PC-3 (cell line): ENCODE results near the gene PCID2.

ENCODE experiments used
- CTCF ChIP-seq: fragments of 300-600 bp; sonication (generic); conservative IDR thresholded peaks from 2 replicates; pipeline ENCODE4 v1.5.1; 2017; ENCODE audit warnings: antibody characterized with exemption, low read depth, mild to moderate bottlenecking, low read length
- EZH2 ChIP-seq: fragments of 300-600 bp; sonication (generic); IDR thresholded peaks from one replicate; pipeline ENCODE4 v1.6.1; 2017; ENCODE audit warnings: antibody characterized with exemption, mild to moderate bottlenecking, low read length; ENCODE audit not compliant: unreplicated experiment

DNA sequence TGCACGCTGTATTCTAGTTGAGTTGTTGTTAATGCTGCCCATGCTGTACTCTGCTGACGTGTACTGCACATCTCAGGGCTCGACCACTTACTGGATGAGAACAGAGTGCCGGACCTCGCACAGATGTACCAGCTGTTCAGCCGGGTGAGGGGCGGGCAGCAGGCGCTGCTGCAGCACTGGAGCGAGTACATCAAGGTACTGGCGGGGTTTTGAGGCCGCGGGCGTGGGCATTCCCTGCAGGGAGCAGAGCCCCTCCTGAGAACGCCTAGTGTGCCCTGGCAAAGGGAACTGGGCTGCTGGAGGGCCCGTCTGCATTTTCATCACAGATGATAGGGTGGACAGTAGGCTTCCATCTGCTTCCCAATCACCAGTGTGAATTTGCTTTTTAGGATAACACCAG is 30.9 kb upstream of the PCID2 start:
- TF ChIP-seq CTCF (no peak), EZH2 (no peak)
